IPS DF 4.7 (cell line): ENCODE results near the gene RCAN1.
"Not testable (repeated sequence)": the region's sequence is repeated elsewhere in the genome, so short reads cannot be mapped to it uniquely, and the experiment has no call there.

ENCODE experiments used
- DNase-seq: peaks from one replicate; pipeline ENCODE4 v3.0.0-alpha.2; 2013; ENCODE audit warnings: low spot score; ENCODE audit errors: extremely low read depth

Gene RCAN1

DNA sequence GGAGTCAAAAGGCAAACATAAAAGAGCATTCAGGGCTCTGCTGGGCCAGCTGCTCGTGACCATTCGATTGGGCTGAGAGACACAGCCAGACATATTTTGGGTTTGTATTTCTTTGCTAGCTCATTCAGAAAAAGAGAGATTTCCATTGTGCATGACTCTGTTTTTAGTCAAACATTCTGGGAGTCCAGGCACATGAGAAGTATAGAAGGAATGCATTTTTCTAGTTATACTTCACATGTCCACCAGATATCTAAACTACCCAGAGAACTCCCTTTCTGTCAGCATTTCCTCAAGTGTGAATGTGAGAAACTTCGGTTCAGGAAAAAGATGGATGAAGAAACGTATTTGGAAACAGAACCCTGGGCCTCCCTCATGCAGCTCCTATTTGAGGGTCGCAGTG lies 96.6 kb downstream of the RCAN1 start:
- DNase-seq, result no peak

GRCh38 chr21:34517491-34518245 lies 97.2 kb downstream of the RCAN1 start:
- no peak for DNase-seq

GRCh38 chr21:34517039-34517438 lies 97.9 kb downstream of the RCAN1 start:
- DNase-seq, result no peak

DNA sequence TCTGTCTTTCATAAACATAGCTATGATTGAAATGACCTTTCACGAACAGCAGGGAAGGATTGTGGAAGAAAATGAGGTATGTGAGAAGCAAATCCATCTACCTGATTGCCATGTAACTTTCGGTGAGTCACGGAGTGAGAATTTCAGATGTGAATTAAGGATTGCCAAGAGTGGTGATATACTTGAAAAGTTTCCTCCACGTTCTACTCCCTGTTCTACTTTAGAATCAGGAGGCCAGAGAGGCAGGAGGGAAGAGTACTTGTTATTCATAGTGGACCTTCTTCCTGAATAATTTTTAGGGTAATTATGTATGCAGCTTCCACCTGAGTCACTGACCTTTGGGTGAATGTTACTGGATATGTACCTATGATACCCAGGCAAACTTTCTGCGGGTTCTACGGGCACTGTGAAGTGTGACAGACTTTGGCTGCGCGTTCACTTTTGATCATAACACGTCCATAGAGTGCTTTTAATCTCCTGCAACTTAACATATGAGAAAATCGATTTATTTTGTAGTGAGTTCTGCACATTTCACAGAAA lies 100.3 kb downstream of the RCAN1 start:
- DNase-seq, result no peak

GRCh38 chr21:34513129-34513675 lies 101.7 kb downstream of the RCAN1 start:
- no peak for DNase-seq

GRCh38 chr21:34511787-34512455 lies 103.0 kb downstream of the RCAN1 start, which contains the start of gene KCNE1:
Gene KCNE1 (minus strand): TSS chr21:34512210. CDS start chr21:34449634, 62,576 bp downstream.
- no peak for DNase-seq

- DNase-seq, result no peak
These were observed 103.7 kb downstream of the RCAN1 start for GRCh38 chr21:34511181-34511580.

GRCh38 chr21:34510148-34511142 lies 104.5 kb downstream of the RCAN1 start:
- DNase-seq, result no peak

GRCh38 chr21:34509151-34509550 lies 105.8 kb downstream of the RCAN1 start:
- DNase-seq, result no peak

DNA sequence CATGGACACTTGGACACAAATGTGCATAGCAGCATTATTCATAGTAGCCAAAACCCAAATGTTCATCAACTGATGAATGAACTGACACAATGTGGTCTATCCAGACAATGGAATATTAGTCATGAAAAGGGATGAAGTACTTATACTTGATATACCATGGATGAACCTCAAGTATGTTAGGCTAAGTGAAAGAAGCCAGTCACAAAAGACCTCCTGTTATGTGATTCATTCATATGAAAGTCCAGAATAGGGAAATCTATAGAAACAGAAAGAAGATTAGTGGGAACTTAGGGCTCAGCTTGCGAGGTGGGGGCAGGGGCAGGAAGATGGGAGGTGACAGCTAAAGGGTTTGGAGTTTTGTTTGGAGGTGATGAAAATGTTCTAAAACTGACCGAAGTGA lies 110.3 kb downstream of the RCAN1 start:
- no peak for DNase-seq

DNA sequence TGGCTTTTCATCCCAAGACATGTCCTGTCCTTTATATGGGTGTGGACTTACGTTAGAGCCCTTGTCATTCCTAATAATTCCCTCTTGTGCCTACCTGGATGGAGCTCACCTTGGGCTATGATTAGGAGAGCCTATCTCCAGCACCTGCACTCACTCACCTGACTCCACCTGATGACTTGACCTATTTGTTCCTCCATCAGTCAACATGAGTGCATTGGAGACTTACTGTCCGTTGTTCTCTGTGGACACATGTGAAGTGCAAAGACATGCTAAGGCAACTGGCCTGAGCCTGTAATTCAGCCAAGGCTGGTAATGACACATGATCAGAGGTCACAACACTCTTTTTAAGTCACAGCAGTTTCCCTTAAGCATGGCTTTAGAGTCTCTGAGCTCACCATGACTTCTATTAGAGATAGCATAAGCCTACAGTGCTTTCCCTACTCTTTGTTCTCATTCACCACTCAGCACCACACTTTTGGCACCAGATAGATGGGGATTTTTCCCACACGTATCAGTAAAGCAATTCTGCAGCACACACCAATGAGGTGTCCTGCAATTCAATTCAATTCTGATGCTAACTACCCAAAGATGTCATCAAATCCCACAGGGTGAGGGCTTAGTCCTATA lies 112.3 kb downstream of the RCAN1 start:
- DNase-seq, result no peak

- no peak for DNase-seq
These were observed 113.2 kb downstream of the RCAN1 start for GRCh38 chr21:34501716-34502115.

- DNase-seq, result no peak
These were observed 114.7 kb downstream of the RCAN1 start for GRCh38 chr21:34500191-34500590.

DNA sequence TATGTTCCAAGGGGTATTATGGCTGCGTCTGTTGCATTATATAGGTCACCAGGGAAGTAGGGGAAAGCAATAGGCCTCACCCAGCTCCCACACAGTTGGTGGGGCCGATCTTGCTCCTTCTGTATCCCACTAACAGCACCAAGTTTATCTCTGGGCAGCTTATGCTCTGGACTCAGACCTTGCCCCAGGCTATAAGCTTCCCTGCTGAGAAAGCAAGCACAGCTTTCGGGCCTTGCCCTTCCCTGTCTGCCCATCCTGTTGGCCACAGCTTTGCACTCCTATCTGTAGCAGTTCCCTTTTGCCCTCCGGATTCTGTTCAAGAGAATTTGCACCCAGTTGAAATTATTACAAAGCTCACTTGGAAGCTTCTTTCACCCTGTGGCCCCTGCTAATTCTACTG lies 115.8 kb downstream of the RCAN1 start:
- DNase-seq, result no peak

DNA sequence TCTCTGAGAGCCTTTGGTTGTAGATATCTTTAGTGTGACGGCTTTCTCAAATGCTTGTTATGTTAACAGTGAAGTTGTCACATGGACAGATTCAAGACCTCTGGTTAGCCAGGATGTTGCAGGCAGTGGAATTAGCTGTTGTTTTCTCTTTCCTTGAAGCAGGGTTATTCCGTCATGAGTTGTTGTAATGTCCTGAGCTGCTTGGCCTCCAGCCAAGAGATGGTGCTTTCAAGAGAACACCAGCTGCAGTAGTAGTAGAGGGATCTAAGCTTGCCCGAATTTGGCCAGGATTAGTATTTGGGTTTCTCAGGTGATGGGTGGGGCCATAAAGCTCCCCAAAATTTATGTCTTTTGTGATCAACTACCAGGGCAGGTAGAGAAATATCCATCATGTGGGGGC lies 116.3 kb downstream of the RCAN1 start:
- DNase-seq, result no peak

DNA sequence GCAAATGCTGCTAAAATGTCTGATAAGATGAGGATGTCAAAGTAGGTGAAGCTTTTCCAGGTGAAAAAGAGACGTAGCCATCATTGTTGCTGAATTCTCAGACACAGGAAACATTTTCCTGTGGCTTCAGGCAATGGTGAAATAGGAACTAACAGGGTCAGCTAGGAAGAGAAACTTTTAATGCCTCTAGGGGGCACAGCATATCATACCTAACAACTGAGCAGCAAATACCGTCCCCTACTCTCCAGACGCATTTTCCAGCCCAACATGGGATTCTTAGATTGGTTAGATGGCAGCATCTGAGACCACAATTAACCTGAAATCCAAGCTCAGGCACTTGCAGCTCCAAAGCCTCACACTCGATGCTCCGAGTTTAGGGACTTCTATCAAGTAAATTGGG lies 131.1 kb downstream of the RCAN1 start:
- not testable (repeated sequence) for DNase-seq

GRCh38 chr21:34483435-34483834 lies 131.5 kb downstream of the RCAN1 start:
- DNase-seq, result not testable (repeated sequence)

DNA sequence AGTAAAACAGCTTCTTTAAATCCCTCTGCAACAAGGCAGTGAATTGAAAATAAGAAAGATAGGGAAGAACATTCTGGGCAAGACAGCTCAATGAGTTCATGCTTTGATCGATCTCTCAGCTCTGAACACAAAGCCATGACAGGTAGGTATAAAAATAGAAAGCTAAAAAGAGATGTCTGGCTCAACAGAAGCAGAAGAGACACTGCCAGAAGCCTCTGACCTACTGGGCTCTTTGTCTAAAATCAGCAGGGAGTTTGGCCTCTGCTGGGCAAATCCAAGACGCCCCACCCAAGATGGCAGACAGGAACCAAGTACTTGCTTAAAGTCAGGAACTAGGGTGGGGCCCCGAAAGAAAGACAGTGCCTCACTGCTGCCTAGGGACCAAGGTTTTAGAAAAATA lies 147.6 kb downstream of the RCAN1 start:
- not testable (repeated sequence) for DNase-seq
